ENCODE data around the gene TAGLN. TPM values are rescaled to one million over a fixed set of nuclear protein-coding genes. Genes with fewer than 3 reads are reported as not detected.
"Not testable (repeated sequence)": the region's sequence is repeated elsewhere in the genome, so short reads cannot be mapped to it uniquely, and the experiment has no call there.

The TAGLN gene
- total RNA-seq, 1 donor from 2014 or later, result 465 TPM

DNA sequence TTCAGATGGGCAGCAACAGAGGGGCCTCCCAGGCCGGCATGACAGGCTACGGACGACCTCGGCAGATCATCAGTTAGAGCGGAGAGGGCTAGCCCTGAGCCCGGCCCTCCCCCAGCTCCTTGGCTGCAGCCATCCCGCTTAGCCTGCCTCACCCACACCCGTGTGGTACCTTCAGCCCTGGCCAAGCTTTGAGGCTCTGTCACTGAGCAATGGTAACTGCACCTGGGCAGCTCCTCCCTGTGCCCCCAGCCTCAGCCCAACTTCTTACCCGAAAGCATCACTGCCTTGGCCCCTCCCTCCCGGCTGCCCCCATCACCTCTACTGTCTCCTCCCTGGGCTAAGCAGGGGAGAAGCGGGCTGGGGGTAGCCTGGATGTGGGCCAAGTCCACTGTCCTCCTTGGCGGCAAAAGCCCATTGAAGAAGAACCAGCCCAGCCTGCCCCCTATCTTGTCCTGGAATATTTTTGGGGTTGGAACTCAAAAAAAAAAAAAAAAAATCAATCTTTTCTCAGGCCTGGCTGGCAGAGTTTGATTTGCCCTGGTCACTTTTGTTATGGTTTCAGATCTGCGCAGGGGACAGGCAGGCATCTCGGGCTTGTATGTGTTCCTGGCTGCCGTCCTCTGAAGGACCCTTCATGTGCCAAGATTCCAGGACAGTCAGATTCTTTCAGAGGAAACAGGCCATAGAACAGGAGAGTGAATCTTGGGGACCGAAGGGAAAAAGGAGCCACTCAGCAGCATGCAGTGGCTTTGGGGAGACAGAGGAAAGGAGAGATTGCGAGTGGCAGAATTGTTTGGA lies 5.3 kb downstream of the TAGLN start:
- DNase-seq, result no peak
- no peak overlapping the region for H3K4me3 ChIP-seq
- intact Hi-C loops (cut with DNase I), result loop anchor here (5.0 kb wide), 1 partner anchor 72 kb away; no protein-coding TSS in a partner anchor

DNA sequence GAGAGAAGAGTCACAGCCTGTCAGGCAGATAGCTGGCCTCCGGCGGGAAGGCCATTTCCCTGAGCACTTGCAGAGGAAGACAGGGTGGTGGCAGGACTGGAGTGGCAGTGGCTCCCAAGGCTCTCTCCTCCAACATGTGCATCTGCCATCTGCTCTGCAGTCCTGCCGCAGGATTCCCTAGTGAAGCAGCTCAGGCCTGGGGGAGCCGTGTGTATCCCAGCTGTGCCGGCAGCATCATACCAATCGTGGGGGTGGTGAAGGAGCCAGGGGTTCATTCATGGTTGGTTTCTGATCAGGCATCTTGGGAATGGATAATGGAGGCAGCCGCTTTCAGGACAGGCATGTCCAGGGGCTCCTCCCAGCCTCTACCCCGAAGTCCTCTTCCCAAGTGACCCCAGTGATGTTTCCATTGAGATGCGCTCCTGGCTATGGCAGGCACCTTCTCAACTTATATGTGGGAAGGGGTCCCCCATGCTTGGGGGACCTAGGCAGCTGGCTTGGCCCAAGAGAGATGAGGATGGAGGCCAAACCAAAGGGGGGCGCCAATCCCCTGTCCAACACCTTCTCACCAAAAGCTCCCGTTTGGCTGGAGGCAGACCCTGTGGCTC lies 6.1 kb downstream of the TAGLN start:
- Histone ChIP-seq H3K9me3 (no peaks in the 10 kb centered on the region), H3K4me1 (peaks cover 4% of the 10 kb centered on the region), H3K4me3 (no peak overlapping the region), H3K36me3 (peaks cover 28% of the 10 kb centered on the region), H3K27me3 (no peaks in the 10 kb centered on the region), H3K27ac (no peak overlapping the region)
- TF ChIP-seq, protein P1, sequence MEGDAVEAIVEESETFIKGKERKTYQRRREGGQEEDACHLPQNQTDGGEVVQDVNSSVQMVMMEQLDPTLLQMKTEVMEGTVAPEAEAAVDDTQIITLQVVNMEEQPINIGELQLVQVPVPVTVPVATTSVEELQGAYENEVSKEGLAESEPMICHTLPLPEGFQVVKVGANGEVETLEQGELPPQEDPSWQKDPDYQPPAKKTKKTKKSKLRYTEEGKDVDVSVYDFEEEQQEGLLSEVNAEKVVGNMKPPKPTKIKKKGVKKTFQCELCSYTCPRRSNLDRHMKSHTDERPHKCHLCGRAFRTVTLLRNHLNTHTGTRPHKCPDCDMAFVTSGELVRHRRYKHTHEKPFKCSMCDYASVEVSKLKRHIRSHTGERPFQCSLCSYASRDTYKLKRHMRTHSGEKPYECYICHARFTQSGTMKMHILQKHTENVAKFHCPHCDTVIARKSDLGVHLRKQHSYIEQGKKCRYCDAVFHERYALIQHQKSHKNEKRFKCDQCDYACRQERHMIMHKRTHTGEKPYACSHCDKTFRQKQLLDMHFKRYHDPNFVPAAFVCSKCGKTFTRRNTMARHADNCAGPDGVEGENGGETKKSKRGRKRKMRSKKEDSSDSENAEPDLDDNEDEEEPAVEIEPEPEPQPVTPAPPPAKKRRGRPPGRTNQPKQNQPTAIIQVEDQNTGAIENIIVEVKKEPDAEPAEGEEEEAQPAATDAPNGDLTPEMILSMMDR (IDR thresholded peaks at IDR 0.05), result no peak
- no peak for ATAC-seq
- no peak for DNase-seq
- intact Hi-C loops (cut with DNase I), result loop anchor here (5.0 kb wide), 1 partner anchor 73 kb away; no protein-coding TSS in a partner anchor

More for the DNA sequence above, 5.3 kb downstream of the TAGLN start:
- TF ChIP-seq, protein P1 (IDR thresholded peaks at IDR 0.05), result no peak
- ATAC-seq, result no peak
- Histone ChIP-seq H3K9me3 (no peaks in the 10 kb centered on the region), H3K4me1 (peaks cover 4% of the 10 kb centered on the region), H3K27me3 (no peaks in the 10 kb centered on the region), H3K27ac (no peak overlapping the region), H3K36me3 (peaks cover 28% of the 10 kb centered on the region)

DNA sequence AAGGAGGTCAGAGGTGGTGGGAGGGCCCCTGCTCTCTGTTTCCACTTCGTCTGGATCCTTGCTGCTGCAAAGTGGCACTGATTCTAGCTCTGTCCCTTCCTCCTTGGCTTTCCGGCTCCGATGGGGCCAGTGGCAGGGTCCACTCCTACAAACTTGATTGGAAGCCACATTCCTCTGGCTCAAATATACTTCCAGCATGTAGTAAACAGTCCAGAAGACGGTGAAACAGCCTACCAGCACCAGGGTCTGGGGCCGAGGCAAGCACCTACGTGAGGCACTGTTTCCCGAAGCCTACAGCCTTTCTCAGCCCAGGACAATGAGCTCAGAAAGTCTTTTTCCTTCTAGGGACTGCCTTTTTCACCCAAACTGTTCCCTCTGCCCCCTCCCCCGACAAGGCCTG lies 6.9 kb downstream of the TAGLN start:
- not testable (repeated sequence) for H3K4me3 ChIP-seq, H3K9me3 ChIP-seq, ATAC-seq, H3K27me3 ChIP-seq, H3K27ac ChIP-seq, DNase-seq, H3K4me1 ChIP-seq
- H3K36me3 ChIP-seq, result peaks cover 28% of the 10 kb centered on the region
- intact Hi-C loops (cut with DNase I), result loop anchor here (5.0 kb wide), 1 partner anchor 74 kb away; no protein-coding TSS in a partner anchor

DNA sequence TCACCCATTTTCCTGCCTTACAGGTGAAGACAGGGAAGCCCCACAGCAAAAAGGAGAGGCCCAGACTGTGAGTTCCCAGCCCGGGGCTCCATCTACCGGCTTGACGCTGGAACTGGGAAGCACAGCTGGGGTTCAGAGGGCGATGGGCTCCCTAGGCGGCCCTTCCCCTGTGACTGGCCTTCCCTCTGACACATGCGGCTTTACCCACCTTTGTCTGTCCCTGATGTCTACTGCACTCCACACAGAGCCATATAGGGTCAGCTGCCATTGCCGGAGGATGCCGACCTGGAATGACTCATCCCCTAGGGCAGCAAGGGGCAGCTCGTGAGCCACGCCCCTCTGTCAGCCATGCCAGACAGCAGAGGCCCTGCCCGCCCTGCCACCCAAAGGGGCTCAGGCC lies 7.7 kb downstream of the TAGLN start:
- intact Hi-C loops (cut with DNase I), result loop anchor here (5.0 kb wide), 1 partner anchor 75 kb away; no protein-coding TSS in a partner anchor
- H3K4me1 ChIP-seq, H3K9me3 ChIP-seq, DNase-seq, H3K27me3 ChIP-seq, H3K27ac ChIP-seq, H3K4me3 ChIP-seq: not testable (repeated sequence)
- H3K36me3 ChIP-seq, result peaks cover 28% of the 10 kb centered on the region
- peak; percentile 17 for ATAC-seq

DNA sequence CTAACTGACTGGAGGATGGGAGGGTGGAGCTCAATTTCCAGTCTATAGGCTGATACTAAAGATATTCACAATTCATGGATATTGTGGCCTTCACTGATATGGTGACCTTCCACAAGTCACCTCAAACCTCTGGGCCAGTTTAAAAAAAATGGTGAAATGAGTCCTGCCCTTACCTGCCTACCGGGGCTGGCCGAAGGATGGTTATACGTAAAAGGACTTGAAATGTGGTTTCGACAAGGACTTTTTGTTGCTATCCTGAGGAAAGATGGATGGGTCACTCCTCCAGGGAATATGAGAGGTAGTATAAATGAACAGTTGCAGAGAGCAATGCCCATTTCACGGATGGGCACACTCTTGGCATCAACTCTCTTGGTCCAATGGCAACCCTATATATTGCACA lies 8.3 kb downstream of the TAGLN start:
- not testable (repeated sequence) for ATAC-seq, H3K27ac ChIP-seq, H3K4me3 ChIP-seq, H3K27me3 ChIP-seq, H3K4me1 ChIP-seq, H3K9me3 ChIP-seq, DNase-seq
- intact Hi-C loops (cut with DNase I), result loop anchor here (5.0 kb wide), 1 partner anchor 75 kb away; no protein-coding TSS in a partner anchor
- peaks cover 28% of the 10 kb centered on the region for H3K36me3 ChIP-seq

DNA sequence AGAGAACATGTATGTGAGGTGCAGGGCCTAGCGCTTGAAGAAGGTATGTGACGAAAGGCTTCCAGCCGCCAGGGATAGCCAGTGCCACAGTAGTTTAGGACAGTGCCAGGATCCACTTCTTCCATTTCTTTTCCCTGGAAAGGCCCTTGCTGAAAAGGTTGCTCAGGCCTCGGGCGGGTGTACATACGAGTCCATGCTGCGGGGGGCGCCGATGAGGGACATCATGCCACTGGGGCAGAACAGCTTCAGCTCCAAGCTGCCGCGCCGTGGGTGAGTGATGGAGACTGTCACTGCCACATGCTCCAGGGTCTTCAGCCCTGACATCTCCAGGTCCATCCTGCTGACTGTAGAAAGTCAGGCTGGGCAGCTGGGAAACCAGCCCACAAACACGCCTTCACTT lies 9.5 kb downstream of the TAGLN start:
- not testable (repeated sequence) for H3K27ac ChIP-seq, ATAC-seq, H3K27me3 ChIP-seq, DNase-seq, H3K4me1 ChIP-seq, H3K9me3 ChIP-seq, H3K4me3 ChIP-seq
- intact Hi-C loops (cut with DNase I), result loop anchor here (5.0 kb wide), 1 partner anchor 76 kb away; no protein-coding TSS in a partner anchor
- H3K36me3 ChIP-seq, result peaks cover 31% of the 10 kb centered on the region

DNA sequence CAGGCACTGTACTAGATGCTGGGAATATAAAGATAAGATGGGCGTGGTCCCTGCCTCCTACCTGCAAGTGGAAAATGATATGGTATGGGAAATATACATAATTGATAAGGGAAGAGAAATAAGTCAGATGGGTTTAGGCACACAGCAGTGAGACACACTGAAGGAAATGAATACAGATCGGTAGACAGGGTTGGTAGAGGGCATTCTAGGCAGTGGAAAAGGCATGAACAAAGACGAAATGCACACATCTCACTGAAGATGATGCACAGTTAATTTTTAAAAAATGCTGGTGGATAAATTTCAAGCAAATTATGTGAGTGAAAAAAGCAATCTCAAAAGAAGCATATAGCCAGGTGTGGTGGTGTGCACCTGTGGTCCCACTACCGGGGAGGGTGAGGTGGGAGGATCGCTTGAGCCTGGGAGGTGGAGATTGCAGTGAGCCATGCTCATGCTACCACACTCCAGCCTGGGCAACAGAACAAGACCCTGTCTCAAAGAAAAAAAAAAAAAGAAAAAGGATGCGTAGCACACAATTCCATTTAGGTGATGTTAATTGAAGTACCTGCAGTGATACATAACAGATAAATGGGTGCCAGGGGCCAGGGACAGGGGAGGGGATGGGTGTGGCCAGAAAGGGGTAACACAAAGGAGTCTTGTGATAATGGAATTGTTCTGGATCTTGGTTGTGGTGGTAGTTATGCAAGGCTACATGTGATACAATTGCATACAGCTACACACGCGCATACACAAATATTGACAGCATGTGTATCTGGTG lies 10.4 kb downstream of the TAGLN start:
- not testable (repeated sequence) for H3K4me1 ChIP-seq, H3K4me3 ChIP-seq, H3K9me3 ChIP-seq, DNase-seq, H3K27me3 ChIP-seq, H3K27ac ChIP-seq
- peaks cover 31% of the 10 kb centered on the region for H3K36me3 ChIP-seq
- intact Hi-C loops (cut with DNase I), result loop anchor here (5.0 kb wide), 1 partner anchor 77 kb away; no protein-coding TSS in a partner anchor
- peak; percentile 53 for ATAC-seq
